NCI-H128 (cell line): ENCODE measurements around the gene ANO2.

Experiments
- DNase-seq: peaks from one replicate; lab custom pipeline; 2025; ENCODE audit not compliant: unreplicated experiment; lab: John Stamatoyannopoulos, UW

ANO2 gene

GRCh38 chr12:5521456-5522325 is 423.4 kb downstream of the ANO2 start:
- DNase-seq: no peak

DNA sequence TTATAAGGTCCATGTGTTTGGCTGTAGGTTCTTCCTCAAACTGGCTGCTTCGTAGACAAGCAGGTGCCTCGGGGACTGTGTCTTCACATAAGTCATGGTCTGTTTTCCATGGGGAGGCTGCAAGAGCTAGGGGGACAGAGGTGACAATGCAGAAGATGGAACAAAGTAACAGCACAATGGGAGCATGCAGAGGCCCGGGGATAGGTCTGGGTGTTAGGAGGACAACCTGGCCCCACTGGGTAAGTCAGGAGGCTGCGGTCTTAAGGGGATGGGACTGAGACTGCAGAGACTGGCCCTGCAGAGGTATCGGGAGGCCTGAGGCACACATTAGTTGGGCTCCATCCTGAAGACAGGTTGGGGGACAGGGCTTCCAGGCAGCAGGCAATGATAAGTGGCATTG is 424.2 kb downstream of the ANO2 start:
- DNase-seq: no peak

GRCh38 chr12:5520037-5520436 is 425.0 kb downstream of the ANO2 start:
- DNase-seq: no peak

- no peak for DNase-seq
Observed at GRCh38 chr12:5518584-5519365, 426.3 kb downstream of the ANO2 start.

DNA sequence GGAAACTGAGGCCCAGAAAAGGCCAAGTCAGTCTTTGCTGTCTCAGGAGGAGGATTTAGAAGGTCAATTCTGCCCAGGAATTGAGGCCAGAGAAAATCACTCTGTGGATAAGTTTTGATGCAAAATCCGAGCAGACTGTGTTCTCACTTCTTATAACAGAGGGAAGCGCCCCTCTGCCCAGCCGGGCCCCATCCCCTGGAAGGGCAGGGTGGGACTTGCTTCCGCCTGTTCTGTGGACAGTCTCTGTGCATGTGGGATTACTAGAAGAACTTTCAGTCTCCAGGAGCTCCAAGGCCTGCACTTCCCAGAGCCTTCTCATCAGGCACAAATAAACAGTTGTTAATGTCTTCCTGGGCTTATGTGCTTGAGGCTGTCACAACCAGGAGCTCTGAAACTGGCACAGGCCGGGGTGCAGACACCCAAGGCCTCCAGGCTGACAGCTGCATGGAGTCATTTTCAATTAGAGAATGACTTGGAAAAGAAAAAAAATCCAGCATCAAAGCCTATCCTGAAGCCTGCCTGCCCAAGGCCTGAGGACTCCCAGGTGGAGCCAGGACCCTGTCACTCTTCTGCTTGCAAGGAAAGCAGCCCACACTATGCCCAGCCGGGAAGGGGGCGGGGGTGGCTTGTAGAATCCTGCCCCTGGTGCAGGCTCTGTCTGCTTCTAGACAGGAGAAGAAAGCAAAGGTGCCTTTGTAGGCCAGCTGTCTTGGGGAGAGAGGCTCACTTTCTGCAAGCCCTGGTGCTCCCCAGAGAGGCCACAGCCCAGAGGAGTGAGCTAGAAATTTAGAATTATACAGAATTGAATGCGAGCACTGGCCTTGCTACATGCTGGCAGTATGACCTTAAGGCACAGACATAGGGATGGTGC is 428.5 kb downstream of the ANO2 start:
- DNase-seq: no peak

DNA sequence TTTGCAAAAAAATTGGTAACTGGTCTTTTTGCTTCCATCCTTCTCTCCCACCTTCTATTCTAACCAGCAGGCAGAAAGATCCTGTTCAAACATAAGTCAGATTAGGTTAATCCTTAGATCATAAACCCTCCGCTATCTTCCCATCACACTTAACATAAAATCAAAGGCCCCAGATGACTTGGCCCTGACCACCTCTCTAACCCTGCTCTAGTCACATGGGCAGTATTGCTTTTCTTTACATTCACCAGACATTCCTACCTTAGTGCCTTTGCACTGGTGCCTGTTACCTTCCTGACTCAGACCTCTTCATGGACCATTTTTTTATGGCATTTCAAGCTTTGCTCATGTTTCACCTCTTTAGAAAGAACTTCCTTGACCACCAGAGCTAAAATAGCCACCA is 429.6 kb downstream of the ANO2 start:
- DNase-seq: no peak

DNA sequence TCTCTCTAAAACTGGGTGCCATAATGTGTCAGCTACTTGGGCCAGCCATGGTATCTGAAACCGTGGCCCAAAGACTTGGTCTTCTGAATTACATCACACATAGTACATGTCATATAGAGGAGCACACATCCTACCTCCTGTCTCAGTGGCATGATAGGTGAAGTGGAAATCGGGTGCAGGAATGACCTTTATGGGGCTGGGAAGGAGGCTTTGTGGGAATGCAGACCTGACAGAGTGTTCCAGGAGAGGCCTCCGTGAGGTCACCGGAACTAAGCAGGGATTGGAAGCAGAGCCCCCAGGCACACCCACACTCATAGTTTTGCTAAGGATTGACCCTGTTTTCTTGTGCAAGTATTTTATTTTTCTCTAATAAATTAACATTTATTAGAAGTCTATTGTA is 430.5 kb downstream of the ANO2 start:
- DNase-seq: no peak

DNA sequence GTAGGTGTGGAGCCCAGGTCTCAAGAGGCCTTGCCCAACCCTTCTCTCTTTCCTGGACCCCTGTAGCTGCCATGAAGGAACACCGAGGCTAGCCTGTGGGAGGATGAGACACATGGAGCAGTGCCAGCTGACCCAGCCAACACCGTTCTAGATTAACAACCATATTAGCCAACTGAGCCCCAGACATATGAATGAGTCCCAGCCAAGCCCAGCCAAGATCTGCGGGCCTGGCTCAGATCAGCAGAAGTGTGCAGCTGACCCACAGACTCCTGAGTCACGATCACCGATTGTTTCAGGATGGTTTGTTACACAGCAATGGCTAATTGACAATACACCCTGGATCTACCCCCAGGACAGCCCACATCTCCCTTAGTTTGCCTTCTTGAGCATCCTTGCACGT is 431.0 kb downstream of the ANO2 start:
- DNase-seq: no peak

DNA sequence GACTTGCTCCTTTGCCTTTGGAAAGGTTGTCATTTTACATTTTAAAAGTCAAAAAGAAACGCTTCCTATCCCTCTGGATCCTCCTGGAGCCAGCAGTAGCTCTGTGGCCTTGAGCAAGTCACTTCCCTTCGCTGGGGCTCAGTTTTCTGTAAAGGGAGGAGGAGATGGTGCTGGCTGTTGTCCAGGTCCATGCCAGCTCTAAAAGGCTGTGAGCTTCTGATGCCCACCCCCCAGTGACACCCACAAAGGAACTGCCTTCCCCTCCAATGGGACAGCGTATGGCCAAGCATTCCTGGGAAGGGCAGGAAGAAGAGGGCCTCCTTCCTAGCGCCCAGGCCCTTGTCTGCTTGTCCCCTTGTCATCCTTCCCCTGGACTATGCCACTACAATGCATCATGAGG is 431.7 kb downstream of the ANO2 start:
- DNase-seq: no peak
